ENCODE data around the gene ZDHHC11B.

ZDHHC11B gene

GRCh38 chr5:673161-673830 lies 111.2 kb downstream of the ZDHHC11B start:
- Histone ChIP-seq H3K14ac (ENCODE audit: low read length) (no peak overlapping the region), H3K9me3 (ENCODE audit: insufficient read depth, low read depth, low read length) (peaks cover 3% of the 10 kb centered on the region), H2BK5ac (ENCODE audit: low read depth, low read length, poor library complexity) (no peak overlapping the region), H4K12ac (ENCODE audit: low read depth, low read length) (no peak overlapping the region), H3K9ac (ENCODE audit: low read length) (no peak overlapping the region), H3K36me3 (ENCODE audit: control insufficient read depth in 1 of 2, insufficient read depth in 2 of 2, low read length in 2 of 2) (peaks cover 4% of the 10 kb centered on the region in 2 experiments), H4K91ac (ENCODE audit: low read depth, low read length) (no peak overlapping the region), H3K4ac (ENCODE audit: low read depth, low read length) (no peak overlapping the region), H3K23ac (ENCODE audit: low read length) (no peak overlapping the region), H3K4me2 (ENCODE audit: low read length) (peak overlapping the region; percentile 42), H3K4me1 (ENCODE audit: control insufficient read depth in 1 of 2, insufficient read depth in 2 of 2, low read length in 2 of 2) (peaks cover 3 to 21% of the 10 kb centered on the region in 2 experiments), H3K27ac (ENCODE audit: low read depth, low read length) (no peak overlapping the region), H2AFZ (ENCODE audit: insufficient read depth, low read length, poor library complexity) (no peak overlapping the region), H4K8ac (ENCODE audit: low read depth, low read length) (no peak overlapping the region), H3K18ac (ENCODE audit: low read length) (no peak overlapping the region), H2BK12ac (ENCODE audit: low read length) (no peak overlapping the region), H3K79me1 (ENCODE audit: low read length) (no peaks in the 10 kb centered on the region), H3K4me3 (ENCODE audit: low read depth, low read length) (no peak overlapping the region), H3K79me2 (ENCODE audit: control insufficient read depth, insufficient read depth, low read length, poor library complexity) (no peaks in the 10 kb centered on the region), H2BK120ac (ENCODE audit: insufficient read depth, low read length, poor library complexity) (no peak overlapping the region), H2AK5ac (ENCODE audit: low read length) (no peak overlapping the region), H3K27me3 (ENCODE audit: insufficient read depth, low read length) (no peaks in the 10 kb centered on the region)
- no peak for DNase-seq
- WGBS (ENCODE audit: extremely low coverage, insufficient coverage, insufficient read length): no CpG with 5 or more reads among the region's 19 CpGs

- H3K79me2 ChIP-seq (ENCODE audit: control insufficient read depth, insufficient read depth, low read length, poor library complexity): no peaks in the 10 kb centered on the region
- H4K91ac ChIP-seq (ENCODE audit: low read depth, low read length): no peak overlapping the region
- H3K27ac ChIP-seq (ENCODE audit: low read depth, low read length): no peak overlapping the region
- no peak overlapping the region for H3K18ac ChIP-seq (ENCODE audit: low read length)
- no peak overlapping the region for H4K8ac ChIP-seq (ENCODE audit: low read depth, low read length)
- H2AFZ ChIP-seq (ENCODE audit: insufficient read depth, low read length, poor library complexity): no peak overlapping the region
- no CpG with 5 or more reads among the region's 27 CpGs for WGBS (ENCODE audit: extremely low coverage, insufficient coverage, insufficient read length)
- no peak overlapping the region for H2BK12ac ChIP-seq (ENCODE audit: low read length)
- peaks cover 3% of the 10 kb centered on the region for H3K9me3 ChIP-seq (ENCODE audit: insufficient read depth, low read depth, low read length)
- peaks cover 4 to 6% of the 10 kb centered on the region in 2 experiments for H3K36me3 ChIP-seq (ENCODE audit: control insufficient read depth in 1 of 2, insufficient read depth in 2 of 2, low read length in 2 of 2)
- no peaks in the 10 kb centered on the region for H3K79me1 ChIP-seq (ENCODE audit: low read length)
- no peak overlapping the region for H3K23ac ChIP-seq (ENCODE audit: low read length)
- no peak overlapping the region for H2BK5ac ChIP-seq (ENCODE audit: low read depth, low read length, poor library complexity)
- H3K14ac ChIP-seq (ENCODE audit: low read length): no peak overlapping the region
- peak; percentile 98 to 100 for DNase-seq
- H3K4ac ChIP-seq (ENCODE audit: low read depth, low read length): no peak overlapping the region
- peak overlapping the region; percentile 42 for H3K4me2 ChIP-seq (ENCODE audit: low read length)
- H3K27me3 ChIP-seq (ENCODE audit: insufficient read depth, low read length): no peaks in the 10 kb centered on the region
- no peak overlapping the region for H3K4me3 ChIP-seq (ENCODE audit: low read depth, low read length)
- no peak overlapping the region for H2AK5ac ChIP-seq (ENCODE audit: low read length)
- H2BK120ac ChIP-seq (ENCODE audit: insufficient read depth, low read length, poor library complexity): peak overlapping the region; percentile 10
- H3K4me1 ChIP-seq (ENCODE audit: control insufficient read depth in 1 of 2, insufficient read depth in 2 of 2, low read length in 2 of 2): peaks cover 3 to 21% of the 10 kb centered on the region in 2 experiments
- no peak overlapping the region for H3K9ac ChIP-seq (ENCODE audit: low read length)
- H4K12ac ChIP-seq (ENCODE audit: low read depth, low read length): no peak overlapping the region
These were observed 112.0 kb downstream of the ZDHHC11B start for GRCh38 chr5:672329-673160.

- peaks cover 7 to 10% of the 10 kb centered on the region in 2 experiments for H3K36me3 ChIP-seq (ENCODE audit: control insufficient read depth in 1 of 2, insufficient read depth in 2 of 2, low read length in 2 of 2)
- H4K12ac ChIP-seq (ENCODE audit: low read depth, low read length): no peak overlapping the region
- no peak overlapping the region for H4K91ac ChIP-seq (ENCODE audit: low read depth, low read length)
- no peak overlapping the region for H3K14ac ChIP-seq (ENCODE audit: low read length)
- H3K4me2 ChIP-seq (ENCODE audit: low read length): peak overlapping the region; percentile 39
- DNase-seq: peak; percentile 68 to 78
- no peak overlapping the region for H2BK5ac ChIP-seq (ENCODE audit: low read depth, low read length, poor library complexity)
- H3K27me3 ChIP-seq (ENCODE audit: insufficient read depth, low read length): no peaks in the 10 kb centered on the region
- peaks cover 1% of the 10 kb centered on the region for H3K9me3 ChIP-seq (ENCODE audit: insufficient read depth, low read depth, low read length)
- no peak overlapping the region for H2BK12ac ChIP-seq (ENCODE audit: low read length)
- no peak overlapping the region for H3K18ac ChIP-seq (ENCODE audit: low read length)
- H3K79me1 ChIP-seq (ENCODE audit: low read length): no peaks in the 10 kb centered on the region
- H3K79me2 ChIP-seq (ENCODE audit: control insufficient read depth, insufficient read depth, low read length, poor library complexity): no peaks in the 10 kb centered on the region
- no CpG with 5 or more reads among the region's 27 CpGs for WGBS (ENCODE audit: extremely low coverage, insufficient coverage, insufficient read length)
- H2AK5ac ChIP-seq (ENCODE audit: low read length): no peak overlapping the region
- no peak overlapping the region for H4K8ac ChIP-seq (ENCODE audit: low read depth, low read length)
- no peak overlapping the region for H2AFZ ChIP-seq (ENCODE audit: insufficient read depth, low read length, poor library complexity)
- no peak overlapping the region for H3K4me3 ChIP-seq (ENCODE audit: low read depth, low read length)
- no peak overlapping the region for H3K9ac ChIP-seq (ENCODE audit: low read length)
- no peak overlapping the region for H3K27ac ChIP-seq (ENCODE audit: low read depth, low read length)
- H3K23ac ChIP-seq (ENCODE audit: low read length): no peak overlapping the region
- peaks cover 3 to 21% of the 10 kb centered on the region in 2 experiments for H3K4me1 ChIP-seq (ENCODE audit: control insufficient read depth in 1 of 2, insufficient read depth in 2 of 2, low read length in 2 of 2)
- H3K4ac ChIP-seq (ENCODE audit: low read depth, low read length): no peak overlapping the region
- no peak overlapping the region for H2BK120ac ChIP-seq (ENCODE audit: insufficient read depth, low read length, poor library complexity)
These were observed 112.8 kb downstream of the ZDHHC11B start for GRCh38 chr5:671459-672328.
